GM19463 (cell line): ENCODE data around the gene NAB2.

Source experiments
- ATAC-seq: cut with Tn5 transposase; IDR thresholded peaks from one replicate; pipeline ENCODE4 v1.9.1; 2021; ENCODE audit warnings: mild to moderate bottlenecking, moderate library complexity; ENCODE audit not compliant: unreplicated experiment

The NAB2 gene

GRCh38 chr12:57093415-57094207 lies 4.7 kb downstream of the NAB2 start:
- no peak for ATAC-seq

GRCh38 chr12:57094208-57095160 lies 5.6 kb downstream of the NAB2 start:
- ATAC-seq, result no peak

GRCh38 chr12:57095440-57095839 lies 6.5 kb downstream of the NAB2 start:
- ATAC-seq, result no peak

GRCh38 chr12:57096099-57096572 lies 7.2 kb downstream of the NAB2 start:
- ATAC-seq, result no peak

- ATAC-seq, result no peak
These were observed 8.0 kb downstream of the NAB2 start for GRCh38 chr12:57096748-57097553.

- no peak for ATAC-seq
These were observed 8.6 kb downstream of the NAB2 start for GRCh38 chr12:57097554-57097835.

- ATAC-seq, result no peak
These were observed 9.6 kb downstream of the NAB2 start for GRCh38 chr12:57098546-57098945.

GRCh38 chr12:57099047-57099714 lies 10.3 kb downstream of the NAB2 start:
- ATAC-seq, result no peak

- no peak for ATAC-seq
These were observed 10.9 kb downstream of the NAB2 start for GRCh38 chr12:57099766-57100165.

GRCh38 chr12:57101892-57102695 lies 13.2 kb downstream of the NAB2 start:
- ATAC-seq, result no peak

- ATAC-seq, result no peak
These were observed 14.9 kb downstream of the NAB2 start for GRCh38 chr12:57103856-57104255.

- ATAC-seq, result no peak
These were observed 15.5 kb downstream of the NAB2 start for GRCh38 chr12:57104292-57104910.

- no peak for ATAC-seq
These were observed 16.3 kb downstream of the NAB2 start for GRCh38 chr12:57105011-57105753.

GRCh38 chr12:57106021-57106708 lies 17.3 kb downstream of the NAB2 start:
- ATAC-seq, result no peak

GRCh38 chr12:57107456-57108155 lies 18.7 kb downstream of the NAB2 start:
- no peak for ATAC-seq

GRCh38 chr12:57109207-57110103 lies 20.5 kb downstream of the NAB2 start:
- no peak for ATAC-seq
